CD14-positive monocyte (primary cell): ENCODE measurements around the gene C1S. TPM values are rescaled to one million over a fixed set of nuclear protein-coding genes. Genes with fewer than 3 reads are reported as not detected.
"Not testable (repeated sequence)": the region's sequence is repeated elsewhere in the genome, so short reads cannot be mapped to it uniquely, and the experiment has no call there.

ENCODE experiments used
- DNase-seq, 3 donors: peaks; one replicate each; pipeline ENCODE4 v3.0.0-alpha.2; 2011 to 2022
- H2AFZ ChIP-seq: 2 replicates; pipeline ENCODE4 v1.6.0; 2012; ENCODE audit warnings: mild to moderate bottlenecking, low read depth, low read length, inconsistent platforms; ENCODE audit not compliant: insufficient read depth, poor library complexity, severe bottlenecking
- H3K27ac ChIP-seq, 2 donors: 1 replicate in 1 of 2; 2 replicates in 1 of 2; pipeline ENCODE4 v1.5.1; 2012 to 2013; ENCODE audit warnings: low read length in 2 of 2, control low read depth in 1 of 2, inconsistent platforms in 1 of 2, low read depth in 1 of 2, mild to moderate bottlenecking in 1 of 2
- H3K27me3 ChIP-seq, 2 donors: one replicate each; pipeline versions ENCODE4 v1.6.0 to v1.6.1; 2011 to 2013; ENCODE audit warnings: low read length in 2 of 2; ENCODE audit not compliant: control insufficient read depth in 2 of 2, insufficient read depth in 2 of 2
- H3K36me3 ChIP-seq, 2 donors: replicated peaks in 1 of 2; 1 replicate in 1 of 2; 2 replicates in 1 of 2; pipeline versions ENCODE4 v1.5.1 to v1.6.1; 2012 to 2013; ENCODE audit warnings: low read length in 2 of 2, control low read depth in 1 of 2, inconsistent platforms in 1 of 2, mild to moderate bottlenecking in 1 of 2; ENCODE audit not compliant: insufficient read depth in 2 of 2, control insufficient read depth in 1 of 2
- H3K4me1 ChIP-seq, 2 donors: 1 replicate in 1 of 2; 2 replicates in 1 of 2; pipeline versions ENCODE4 v1.5.1 to v1.6.1; 2012 to 2013; ENCODE audit warnings: low read length in 2 of 2, control low read depth in 1 of 2, inconsistent platforms in 1 of 2, mild to moderate bottlenecking in 1 of 2, moderate library complexity in 1 of 2; ENCODE audit not compliant: insufficient read depth in 2 of 2, control insufficient read depth in 1 of 2
- H3K4me2 ChIP-seq: replicated peaks from 2 replicates; pipeline ENCODE3; 2012; ENCODE audit warnings: low read length, moderate library complexity, mild to moderate bottlenecking; ENCODE audit not compliant: poor library complexity, severe bottlenecking; ENCODE audit errors: extremely low read depth
- H3K4me3 ChIP-seq, 3 experiments: fragments of 200-600 bp in 1 of 3; sonication (generic) in 1 of 3; replicated peaks in 1 of 3; 1 replicate in 2 of 3; 2 replicates in 1 of 3; pipeline ENCODE4 v1.5.1; 2011 to 2013; ENCODE audit warnings: low read length in 3 of 3, mild to moderate bottlenecking in 3 of 3, control low read depth in 2 of 3, low read depth in 2 of 3, inconsistent platforms in 1 of 3, moderate library complexity in 1 of 3
- H3K79me2 ChIP-seq: 2 replicates; pipeline ENCODE4 v1.6.0; 2012; ENCODE audit warnings: mild to moderate bottlenecking, control low read depth, inconsistent platforms, low read length, moderate library complexity; ENCODE audit not compliant: insufficient read depth
- H3K9ac ChIP-seq: 2 replicates; pipeline ENCODE4 v1.6.0; 2017; ENCODE audit warnings: low read length, mild to moderate bottlenecking; ENCODE audit not compliant: insufficient read depth, poor library complexity, severe bottlenecking
- H3K9me3 ChIP-seq, 2 donors: replicated peaks in 1 of 2; 1 replicate in 1 of 2; 2 replicates in 1 of 2; pipeline versions ENCODE4 v1.5.1 to v1.6.1; 2012 to 2013; ENCODE audit warnings: low read length in 2 of 2, control low read depth in 1 of 2; ENCODE audit not compliant: control insufficient read depth in 1 of 2, insufficient read depth in 1 of 2
- H4K20me1 ChIP-seq: 2 replicates; pipeline ENCODE4 v1.6.0; 2012; ENCODE audit warnings: mild to moderate bottlenecking, low read length, control low read depth, moderate library complexity; ENCODE audit not compliant: insufficient read depth
- H3K27ac Mint-ChIP-seq, 7 donors: one replicate each; pipeline ENCODE4 v1.8.0; 2020; ENCODE audit warnings: mild to moderate bottlenecking in 7 of 7, mixed read lengths in 7 of 7, moderate library complexity in 6 of 7, inconsistent platforms in 2 of 7
- H3K27me3 Mint-ChIP-seq, 3 donors: one replicate each; pipeline ENCODE4 v1.8.0; 2021 to 2022; ENCODE audit warnings: low read depth in 3 of 3, mild to moderate bottlenecking in 3 of 3, mixed read lengths in 3 of 3, moderate library complexity in 3 of 3, inconsistent platforms in 1 of 3
- H3K36me3 Mint-ChIP-seq, 2 donors: one replicate each; pipeline ENCODE4 v1.8.0; 2020; ENCODE audit warnings: mixed read lengths in 2 of 2, inconsistent platforms in 1 of 2, mild to moderate bottlenecking in 1 of 2
- H3K4me1 Mint-ChIP-seq: one replicate; pipeline ENCODE4 v1.8.0; 2020; ENCODE audit warnings: mild to moderate bottlenecking, mixed read lengths
- H3K4me3 Mint-ChIP-seq, 2 donors: one replicate each; pipeline ENCODE4 v1.8.0; 2020; ENCODE audit warnings: mild to moderate bottlenecking in 2 of 2, mixed read lengths in 2 of 2, moderate library complexity in 1 of 2
- H3K9me3 Mint-ChIP-seq, 7 donors: one replicate each; pipeline ENCODE4 v1.8.0; 2020 to 2022; ENCODE audit warnings: mixed read lengths in 7 of 7, mild to moderate bottlenecking in 6 of 7, moderate library complexity in 6 of 7, inconsistent platforms in 2 of 7
- WGBS: methylation state at CpG from one replicate; pipeline ENCODE4 v1.1.5; 2013; ENCODE audit warnings: missing lambda C conversion rate; ENCODE audit not compliant: insufficient coverage; 5-methylcytosine and 5-hydroxymethylcytosine counted together
- intact Hi-C, 2 donors: fragments of 100-400 bp; cut with micrococcal nuclease; formaldehyde crosslinking; loops; one replicate each; pipeline versions ENCODE4 v1.15.0 to v1.15.1; 2023
- polyA plus RNA-seq, 3 donors: library from polyadenylated mRNA; depleted of rRNA in 1 of 3; unstranded in 2 of 3; stranded (reverse) in 1 of 3; fragments of 300-500 nt in 2 of 3; fragments of >200 nt in 1 of 3; fragmentation: Illumina TruSeq in 2 of 3; gene quantifications; 1 replicate in 2 of 3; 2 replicates in 1 of 3; pipeline ENCODE4 v1.2.3, GENCODE V29; 2012 to 2021
- TF ChIP-seq, protein P1 (sequence below): fragments of 200-600 bp; IDR thresholded peaks from one replicate; pipeline ENCODE4 v1.8.0; 2022; ENCODE audit warnings: antibody characterized with exemption, mild to moderate bottlenecking

Gene C1S
- polyA plus RNA-seq, 3 donors, result 1.00 TPM; not detected in 2

- Histone ChIP-seq H3K36me3 (no peaks in the 10 kb centered on the region), H3K4me3 (no peak overlapping the region), H3K27me3 (no peaks in the 10 kb centered on the region), H4K20me1 (no peaks in the 10 kb centered on the region), H2AFZ (no peak overlapping the region), H3K4me2 (no peak overlapping the region), H3K4me1 (no peaks in the 10 kb centered on the region), H3K79me2 (no peaks in the 10 kb centered on the region), H3K27ac (no peak overlapping the region), H3K9me3 (no peaks in the 10 kb centered on the region), H3K9ac (no peak overlapping the region)
- intact Hi-C loops, result no loop called here
- TF ChIP-seq, protein P1, sequence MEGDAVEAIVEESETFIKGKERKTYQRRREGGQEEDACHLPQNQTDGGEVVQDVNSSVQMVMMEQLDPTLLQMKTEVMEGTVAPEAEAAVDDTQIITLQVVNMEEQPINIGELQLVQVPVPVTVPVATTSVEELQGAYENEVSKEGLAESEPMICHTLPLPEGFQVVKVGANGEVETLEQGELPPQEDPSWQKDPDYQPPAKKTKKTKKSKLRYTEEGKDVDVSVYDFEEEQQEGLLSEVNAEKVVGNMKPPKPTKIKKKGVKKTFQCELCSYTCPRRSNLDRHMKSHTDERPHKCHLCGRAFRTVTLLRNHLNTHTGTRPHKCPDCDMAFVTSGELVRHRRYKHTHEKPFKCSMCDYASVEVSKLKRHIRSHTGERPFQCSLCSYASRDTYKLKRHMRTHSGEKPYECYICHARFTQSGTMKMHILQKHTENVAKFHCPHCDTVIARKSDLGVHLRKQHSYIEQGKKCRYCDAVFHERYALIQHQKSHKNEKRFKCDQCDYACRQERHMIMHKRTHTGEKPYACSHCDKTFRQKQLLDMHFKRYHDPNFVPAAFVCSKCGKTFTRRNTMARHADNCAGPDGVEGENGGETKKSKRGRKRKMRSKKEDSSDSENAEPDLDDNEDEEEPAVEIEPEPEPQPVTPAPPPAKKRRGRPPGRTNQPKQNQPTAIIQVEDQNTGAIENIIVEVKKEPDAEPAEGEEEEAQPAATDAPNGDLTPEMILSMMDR, result no peak
- Mint-ChIP-seq H3K4me1 (no peaks in the 10 kb centered on the region), H3K27me3 (peaks cover 2 to 8% (median 4%) of the 10 kb centered on the region in 3 donors), H3K4me3 (no peak overlapping the region), H3K9me3 (peaks cover 0 to 6% (median 0%) of the 10 kb centered on the region in 7 donors), H3K27ac (no peak overlapping the region), H3K36me3 (no peaks in the 10 kb centered on the region)
- DNase-seq, result no peak
- 80% methylated on average over 1 of the region's 1 CpG for WGBS
Measured at GRCh38 chr12:7034464-7034863, 26.1 kb upstream of the C1S start.

- no peaks in the 10 kb centered on the region for H3K36me3 ChIP-seq
- no peaks in the 10 kb centered on the region for H3K36me3 Mint-ChIP-seq
- no peaks in the 10 kb centered on the region for H3K4me1 Mint-ChIP-seq
- H3K27me3 Mint-ChIP-seq, result peaks cover 2 to 8% (median 4%) of the 10 kb centered on the region in 3 donors
- H3K9me3 ChIP-seq, result no peaks in the 10 kb centered on the region
- no peaks in the 10 kb centered on the region for H4K20me1 ChIP-seq
- H3K9me3 Mint-ChIP-seq, result peaks cover 0 to 3% (median 0%) of the 10 kb centered on the region in 7 donors
- H3K9ac ChIP-seq, result no peak overlapping the region
- H3K27me3 ChIP-seq, result no peaks in the 10 kb centered on the region
- no peak overlapping the region for H2AFZ ChIP-seq
- no peak overlapping the region for H3K27ac Mint-ChIP-seq
- WGBS, result no CpG with 5 or more reads among the region's 2 CpGs
- H3K4me3 Mint-ChIP-seq, result no peak overlapping the region
- H3K79me2 ChIP-seq, result no peaks in the 10 kb centered on the region
- H3K4me1 ChIP-seq, result no peaks in the 10 kb centered on the region
- no peak overlapping the region for H3K4me3 ChIP-seq
- no peak overlapping the region for H3K27ac ChIP-seq
- DNase-seq, result no peak
- TF ChIP-seq, protein P1, result no peak
- no peak overlapping the region for H3K4me2 ChIP-seq
- intact Hi-C loops, result no loop called here
Measured at GRCh38 chr12:7035463-7035862, 25.1 kb upstream of the C1S start.

DNA sequence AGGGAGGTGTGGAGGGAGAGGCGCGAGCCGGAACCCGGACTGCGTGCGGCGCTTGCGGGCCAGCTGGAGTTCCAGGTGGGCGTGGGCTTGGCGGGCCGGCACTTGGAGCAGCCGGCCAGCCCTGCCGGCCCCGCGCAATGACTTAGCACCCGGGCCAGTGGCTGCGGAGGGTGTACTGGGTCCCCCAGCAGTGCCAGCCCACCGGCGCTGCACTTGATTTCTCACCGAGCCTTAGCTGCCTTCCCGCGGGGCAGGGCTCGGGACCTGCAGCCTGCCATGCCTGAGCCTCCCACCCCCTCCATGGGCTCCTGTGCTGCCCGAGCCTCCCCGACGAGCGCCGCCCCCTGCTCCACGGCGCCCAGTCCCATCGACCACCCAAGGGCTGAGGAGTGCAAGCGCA is 23.1 kb upstream of the C1S start:
- H3K4me3 Mint-ChIP-seq, H3K27me3 Mint-ChIP-seq, H3K9me3 Mint-ChIP-seq, H3K4me2 ChIP-seq, H3K27ac Mint-ChIP-seq, H3K9ac ChIP-seq, H3K79me2 ChIP-seq, H4K20me1 ChIP-seq, H3K36me3 ChIP-seq, H2AFZ ChIP-seq, H3K4me1 ChIP-seq, intact Hi-C loops, H3K36me3 Mint-ChIP-seq, H3K4me1 Mint-ChIP-seq, H3K27ac ChIP-seq, H3K27me3 ChIP-seq, DNase-seq, H3K4me3 ChIP-seq, H3K9me3 ChIP-seq: not testable (repeated sequence)
- 99% methylated on average over 23 of the region's 32 CpGs for WGBS
